ENCODE results near the gene ENTPD6. TPM values are rescaled to one million over a fixed set of nuclear protein-coding genes. Genes with fewer than 3 reads are reported as not detected.

ENTPD6 gene
- total RNA-seq, 1 experiment from 2014 or later, result 122 TPM

- H3K27ac ChIP-seq (ENCODE audit: low read length), result peak overlapping the region; percentile 1
- H3K4me3 ChIP-seq (ENCODE audit: low read length), result peak overlapping the region; percentile 92
- POLR2A ChIA-PET (ENCODE audit: unreplicated experiment), result interaction anchor here (0.5 to 0.7 kb wide), 2 partner anchors 16 to 254 kb away, joined by 3 to 4 read pairs; no protein-coding TSS in a partner anchor
- peaks cover 58% of the 10 kb centered on the region for H3K4me1 ChIP-seq (ENCODE audit: insufficient read depth, low read length)
- intact Hi-C loops (cut with micrococcal nuclease), result loop anchor here (1.0 kb wide), 2 partner anchors 27 to 257 kb away; no protein-coding TSS in a partner anchor
- ATAC-seq (no peak), DNase-seq (peak; percentile 48)
- peaks cover 86% of the 10 kb centered on the region for H3K79me2 ChIP-seq (ENCODE audit: low read length)
- TF ChIP-seq CTCF (conservative IDR thresholded peaks at IDR 0.05; ENCODE audit: low read depth, low read length) (no peak), EZH2 (IDR thresholded peaks at IDR 0.05; ENCODE audit: low read length, unreplicated experiment) (no peak), EZH2phosphoT487 (IDR thresholded peaks at IDR 0.05; ENCODE audit: borderline replicate concordance, low read length) (no peak)
- no peak overlapping the region for H2AFZ ChIP-seq (ENCODE audit: low read length)
- no peaks in the 10 kb centered on the region for H3K27me3 ChIP-seq (ENCODE audit: low read length)
- peak overlapping the region; percentile 95 for H3K4me2 ChIP-seq (ENCODE audit: low read length)
- H4K20me1 ChIP-seq (ENCODE audit: low read length), result peaks cover 57% of the 10 kb centered on the region
- H3K9me3 ChIP-seq (ENCODE audit: low read length), result no peaks in the 10 kb centered on the region
- no peaks in the 10 kb centered on the region for H3F3A ChIP-seq (ENCODE audit: low read length, unreplicated experiment)
- no peaks in the 10 kb centered on the region for H3K9me2 ChIP-seq (replicated peaks; ENCODE audit: low read length)
- CTCF ChIA-PET, result interaction anchor here (0.5 to 1.1 kb wide), 2 partner anchors 27 to 140 kb away, joined by 3 to 6 read pairs; partner anchors contain the start of gene ABHD12
- H3K36me3 ChIP-seq (ENCODE audit: low read depth, low read length), result peaks cover 30% of the 10 kb centered on the region
- BruUV-seq (replicated peaks), result no TSS peak
- peak overlapping the region; percentile 75 for H3K9ac ChIP-seq (ENCODE audit: low read length)
Observed at GRCh38 chr20:25250508-25250907, 55.0 kb downstream of the ENTPD6 start.

GRCh38 chr20:25251019-25251418, 55.5 kb downstream of the ENTPD6 start:
- TF ChIP-seq EZH2phosphoT487 (IDR thresholded peaks at IDR 0.05; ENCODE audit: borderline replicate concordance, low read length) (no peak), EZH2 (IDR thresholded peaks at IDR 0.05; ENCODE audit: low read length, unreplicated experiment) (no peak), CTCF (conservative IDR thresholded peaks at IDR 0.05; ENCODE audit: low read depth, low read length) (no peak)
- Histone ChIP-seq H3F3A (ENCODE audit: low read length, unreplicated experiment) (no peaks in the 10 kb centered on the region), H3K9me3 (ENCODE audit: low read length) (no peaks in the 10 kb centered on the region), H3K4me1 (ENCODE audit: insufficient read depth, low read length) (peaks cover 52% of the 10 kb centered on the region), H2AFZ (ENCODE audit: low read length) (no peak overlapping the region), H4K20me1 (ENCODE audit: low read length) (peaks cover 59% of the 10 kb centered on the region), H3K27me3 (ENCODE audit: low read length) (no peaks in the 10 kb centered on the region), H3K79me2 (ENCODE audit: low read length) (peaks cover 91% of the 10 kb centered on the region), H3K9ac (ENCODE audit: low read length) (peak overlapping the region; percentile 75; the same call in 1 of the 2 replicates), H3K27ac (ENCODE audit: low read length) (no peak overlapping the region), H3K9me2 (replicated peaks; ENCODE audit: low read length) (no peaks in the 10 kb centered on the region), H3K36me3 (ENCODE audit: low read depth, low read length) (peaks cover 32% of the 10 kb centered on the region), H3K4me2 (ENCODE audit: low read length) (peak overlapping the region; percentile 95), H3K4me3 (ENCODE audit: low read length) (peak overlapping the region; percentile 92)
- ATAC-seq, result no peak
- DNase-seq, result no peak
- POLR2A ChIA-PET (ENCODE audit: unreplicated experiment), result no interaction called here
- CTCF ChIA-PET, result interaction anchor here (0.5 to 1.1 kb wide), 2 partner anchors 27 to 140 kb away, joined by 3 to 6 read pairs; partner anchors contain the start of gene ABHD12
- intact Hi-C loops (cut with micrococcal nuclease), result no loop called here
- BruUV-seq (replicated peaks), result no TSS peak

- Histone ChIP-seq H3K4me1 (ENCODE audit: insufficient read depth, low read length) (peaks cover 47% of the 10 kb centered on the region), H3K4me2 (ENCODE audit: low read length) (peak overlapping the region; percentile 95), H3K9me3 (ENCODE audit: low read length) (no peaks in the 10 kb centered on the region), H3K9ac (ENCODE audit: low read length) (no peak overlapping the region), H3K4me3 (ENCODE audit: low read length) (peak overlapping the region; percentile 92), H3F3A (ENCODE audit: low read length, unreplicated experiment) (no peaks in the 10 kb centered on the region), H3K36me3 (ENCODE audit: low read depth, low read length) (peaks cover 33% of the 10 kb centered on the region), H4K20me1 (ENCODE audit: low read length) (peaks cover 65% of the 10 kb centered on the region), H3K9me2 (replicated peaks; ENCODE audit: low read length) (no peaks in the 10 kb centered on the region), H3K27me3 (ENCODE audit: low read length) (no peaks in the 10 kb centered on the region), H3K79me2 (ENCODE audit: low read length) (peaks cover 91% of the 10 kb centered on the region), H2AFZ (ENCODE audit: low read length) (no peak overlapping the region), H3K27ac (ENCODE audit: low read length) (no peak overlapping the region)
- ChIA-PET CTCF (interaction anchor here (0.6 to 1.1 kb wide), 3 partner anchors 12 to 28 kb away, joined by 3 read pairs; no protein-coding TSS in a partner anchor), POLR2A (ENCODE audit: unreplicated experiment) (no interaction called here)
- TF ChIP-seq EZH2 (IDR thresholded peaks at IDR 0.05; ENCODE audit: low read length, unreplicated experiment), result no peak
- no peak for TF ChIP-seq CTCF (conservative IDR thresholded peaks at IDR 0.05; ENCODE audit: low read depth, low read length)
- no peak for TF ChIP-seq EZH2phosphoT487 (IDR thresholded peaks at IDR 0.05; ENCODE audit: borderline replicate concordance, low read length)
- ATAC-seq (no peak), DNase-seq (no peak)
- intact Hi-C loops (cut with micrococcal nuclease), result no loop called here
- no TSS peak for BruUV-seq (replicated peaks)
Observed at GRCh38 chr20:25251558-25251957, 56.0 kb downstream of the ENTPD6 start.
